OCI-LY7 (cell line): ENCODE measurements around the gene MPPED1.

Experiments used
- CTCF ChIP-seq: fragments of 200-600 bp; sonication (generic); conservative IDR thresholded peaks from 2 replicates; pipeline ENCODE4 v1.5.1; 2014; ENCODE audit warnings: mild to moderate bottlenecking, antibody characterized with exemption, low read length, moderate library complexity, mixed read lengths
- EZH2phosphoT487 ChIP-seq: fragments of 200-600 bp; sonication (generic); IDR thresholded peaks from 2 replicates; pipeline ENCODE4 v1.6.1; 2018; ENCODE audit warnings: low read depth, borderline replicate concordance, mild to moderate bottlenecking, mixed run types, antibody characterized with exemption, low read length, moderate library complexity, mixed read lengths

DNA sequence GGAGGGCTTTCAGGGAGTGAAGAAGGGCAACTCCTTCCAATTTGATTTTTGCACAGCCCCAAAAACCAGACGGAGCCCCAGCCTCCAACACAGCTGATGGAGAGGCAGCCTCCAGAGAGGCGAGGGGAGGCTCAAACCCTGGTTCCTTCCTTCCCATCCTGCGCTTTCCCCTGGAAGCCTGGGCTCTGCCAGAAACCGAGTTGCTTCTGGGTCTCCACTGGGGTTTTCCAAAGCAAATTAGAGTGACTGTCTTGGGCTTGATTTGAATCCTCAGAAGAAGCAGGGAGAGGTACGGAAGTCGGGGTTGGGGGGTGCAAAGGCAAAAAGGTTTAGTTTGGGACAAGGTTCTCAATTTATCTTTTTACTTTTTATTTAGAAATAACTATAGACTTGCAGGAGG, 129.2 kb downstream of the MPPED1 start:
- no peak for TF ChIP-seq CTCF
- TF ChIP-seq EZH2phosphoT487: no peak
